ENCODE data around the gene TEX52.

Gene TEX52

DNA sequence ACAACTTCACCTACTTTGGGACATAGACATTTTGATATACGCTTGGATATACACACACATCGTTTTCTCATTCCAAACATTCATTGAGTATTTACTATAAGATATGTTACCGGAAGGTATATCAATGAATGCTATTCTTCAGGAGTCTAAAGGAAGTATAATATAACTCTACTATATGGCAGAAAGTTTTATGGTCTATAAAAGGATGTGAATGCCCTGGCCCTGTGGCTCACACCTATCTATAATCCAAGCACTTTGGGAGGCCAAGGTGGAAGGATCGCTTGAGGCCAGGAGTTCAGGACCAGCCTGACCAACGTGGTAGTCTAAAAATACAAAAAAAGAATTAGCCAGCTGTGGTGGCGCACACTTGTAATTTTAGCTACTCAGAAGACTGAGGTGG, 27.6 kb downstream of the TEX52 start:
- no peak for DNase-seq

DNA sequence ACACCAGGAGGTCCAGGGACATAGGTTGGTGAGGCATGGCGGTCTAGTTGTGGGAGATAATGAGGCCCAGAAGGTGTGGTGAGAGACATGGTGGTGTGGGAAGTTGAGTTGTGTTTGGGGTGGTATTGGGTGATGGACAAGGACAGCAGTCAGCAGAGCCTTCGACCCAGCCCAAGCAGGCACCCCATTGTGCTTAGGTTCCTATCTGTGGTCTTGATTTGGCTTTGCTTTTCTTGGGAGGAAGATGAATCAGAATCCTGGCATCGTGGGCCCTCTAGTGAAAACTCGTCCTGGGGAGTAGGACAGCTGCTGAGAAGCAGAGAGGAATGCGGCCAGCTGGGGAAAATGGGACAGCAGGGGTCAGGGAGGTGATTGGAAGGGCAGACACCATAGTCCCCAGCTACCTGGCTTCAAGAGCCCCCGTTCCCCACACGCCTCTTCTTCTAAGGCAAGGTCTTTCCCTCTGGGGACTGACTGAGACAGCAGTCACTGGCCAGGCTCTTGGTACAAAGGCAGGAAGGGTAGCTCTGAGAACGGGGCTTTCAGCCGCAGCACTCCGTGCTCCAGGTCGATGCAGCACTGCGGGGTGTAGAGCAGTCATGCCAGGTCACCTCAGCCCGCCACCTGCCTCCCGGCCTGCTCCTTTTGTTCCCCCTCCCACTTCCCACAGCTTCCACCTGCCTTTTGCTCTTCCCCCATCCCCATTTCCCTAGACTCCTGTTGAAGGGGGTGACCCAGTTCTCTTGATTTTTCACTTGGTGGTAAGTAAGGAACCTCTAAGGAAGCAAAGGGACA, 29.9 kb downstream of the TEX52 start:
- DNase-seq, result no peak

DNA sequence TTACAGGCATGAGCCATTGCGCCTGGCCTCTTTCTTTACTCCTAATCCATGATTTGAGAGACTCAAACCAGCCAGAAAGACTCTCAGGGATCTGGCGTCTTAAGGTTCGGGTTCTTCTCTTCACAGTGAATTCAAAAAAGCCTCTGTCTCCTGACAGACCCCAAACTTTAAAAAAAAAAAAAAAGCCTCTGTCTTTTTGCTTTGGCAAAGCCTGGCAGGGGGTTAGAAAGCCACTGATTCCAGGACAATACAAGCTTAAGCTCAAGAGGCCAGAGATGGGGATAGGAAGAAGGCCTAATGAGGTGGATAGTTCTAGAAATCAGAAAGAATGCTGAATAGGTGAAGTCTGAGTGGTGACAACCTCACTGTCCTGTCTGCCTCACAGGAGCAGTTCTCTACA, 30.8 kb downstream of the TEX52 start:
- DNase-seq, result no peak

DNA sequence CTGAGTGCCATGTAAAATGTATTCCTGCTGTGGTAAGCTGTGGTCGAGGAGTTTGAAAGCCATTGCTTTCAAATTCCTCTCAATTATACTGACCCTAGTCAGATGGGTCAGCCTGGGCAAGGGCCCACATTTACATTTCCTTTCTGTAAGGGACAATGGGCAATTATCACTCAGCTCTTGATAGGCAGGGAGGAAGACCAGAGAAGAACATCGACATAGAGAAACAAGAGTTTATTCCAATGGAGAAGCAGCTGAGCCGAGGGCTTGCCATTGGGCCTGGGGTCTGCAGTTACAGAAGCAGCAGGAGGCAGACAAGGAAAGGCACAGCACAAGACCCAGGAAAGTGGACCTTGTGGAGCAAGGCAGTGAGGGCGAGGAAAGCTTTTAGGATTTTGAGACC, 31.7 kb downstream of the TEX52 start:
- no peak for DNase-seq

DNA sequence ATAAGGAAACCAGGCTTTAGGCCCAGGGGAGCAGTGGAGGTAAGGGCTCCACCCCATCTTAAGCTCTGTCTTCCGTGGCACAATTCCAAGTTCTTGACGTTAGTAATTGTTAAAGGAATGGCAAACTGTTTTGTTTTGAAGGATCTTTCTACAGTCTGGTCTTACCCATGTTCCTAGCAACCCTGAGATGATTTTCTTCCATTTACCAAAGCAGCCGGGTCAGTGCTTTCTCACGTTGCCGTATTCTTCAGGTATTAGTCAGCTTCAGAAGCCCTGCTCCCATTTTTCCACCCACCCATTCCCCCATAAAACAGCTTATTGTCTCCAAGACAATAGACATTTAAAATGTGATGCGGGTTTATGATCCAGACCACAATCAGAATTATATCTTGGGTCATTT, 32.3 kb downstream of the TEX52 start:
- no peak for DNase-seq

DNA sequence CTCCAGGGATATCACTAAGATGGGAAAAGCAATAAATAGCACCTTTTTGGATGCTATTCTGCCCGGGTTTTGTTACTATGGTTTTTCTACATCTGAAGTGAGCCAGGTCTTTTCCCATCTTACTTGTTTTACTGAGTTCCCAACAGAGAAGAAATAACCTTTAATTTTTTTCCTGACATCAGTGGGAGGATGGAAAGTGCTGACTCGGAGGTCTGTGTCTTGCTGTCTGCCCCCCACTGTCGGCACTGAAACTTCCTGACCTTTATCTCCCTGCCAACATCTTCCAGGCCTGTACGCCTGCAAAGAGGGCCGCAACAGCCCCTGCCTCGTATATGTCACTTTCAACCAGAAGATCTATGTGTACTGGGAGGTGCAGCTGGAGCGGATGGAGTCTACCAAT, 33.4 kb downstream of the TEX52 start:
- no peak for DNase-seq

DNA sequence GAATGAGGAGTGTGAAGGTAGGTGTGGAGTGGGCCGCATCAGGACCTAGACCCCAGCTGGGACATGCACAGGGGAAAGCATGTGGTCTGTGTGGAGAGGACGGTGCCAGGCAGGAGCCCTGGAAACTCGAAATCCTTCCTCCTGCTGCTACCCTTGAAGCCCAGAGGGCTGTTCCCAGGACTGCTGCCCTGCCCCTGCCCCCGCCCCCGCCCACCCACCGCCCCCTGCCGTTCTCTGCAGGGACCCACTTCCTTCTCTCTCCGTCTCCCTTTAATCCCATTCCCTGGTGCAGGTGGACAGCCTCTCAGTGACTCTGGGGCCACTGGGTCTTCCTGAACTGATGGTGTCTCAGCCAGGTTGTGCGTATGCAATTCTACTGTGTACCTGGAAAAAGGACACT, 36.4 kb downstream of the TEX52 start:
- DNase-seq, result no peak

DNA sequence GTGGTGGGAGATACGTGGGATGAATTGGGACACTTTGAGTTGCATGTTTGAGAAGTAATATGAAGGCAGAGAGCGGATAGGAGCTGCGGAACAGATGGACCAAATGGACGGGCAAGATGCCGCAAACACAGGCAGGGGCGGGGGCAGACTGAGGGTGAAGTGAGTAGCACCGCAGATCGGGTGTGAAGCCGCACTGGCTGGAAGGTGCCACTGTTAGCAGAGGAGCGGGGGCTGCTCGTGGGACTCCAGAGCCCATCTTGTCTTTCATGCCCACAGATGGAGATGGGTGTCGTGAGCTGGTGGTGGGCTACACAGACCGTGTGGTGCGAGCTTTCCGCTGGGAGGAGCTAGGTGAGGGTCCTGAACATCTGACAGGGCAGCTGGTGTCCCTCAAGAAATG, 37.0 kb downstream of the TEX52 start:
- no peak for DNase-seq

DNA sequence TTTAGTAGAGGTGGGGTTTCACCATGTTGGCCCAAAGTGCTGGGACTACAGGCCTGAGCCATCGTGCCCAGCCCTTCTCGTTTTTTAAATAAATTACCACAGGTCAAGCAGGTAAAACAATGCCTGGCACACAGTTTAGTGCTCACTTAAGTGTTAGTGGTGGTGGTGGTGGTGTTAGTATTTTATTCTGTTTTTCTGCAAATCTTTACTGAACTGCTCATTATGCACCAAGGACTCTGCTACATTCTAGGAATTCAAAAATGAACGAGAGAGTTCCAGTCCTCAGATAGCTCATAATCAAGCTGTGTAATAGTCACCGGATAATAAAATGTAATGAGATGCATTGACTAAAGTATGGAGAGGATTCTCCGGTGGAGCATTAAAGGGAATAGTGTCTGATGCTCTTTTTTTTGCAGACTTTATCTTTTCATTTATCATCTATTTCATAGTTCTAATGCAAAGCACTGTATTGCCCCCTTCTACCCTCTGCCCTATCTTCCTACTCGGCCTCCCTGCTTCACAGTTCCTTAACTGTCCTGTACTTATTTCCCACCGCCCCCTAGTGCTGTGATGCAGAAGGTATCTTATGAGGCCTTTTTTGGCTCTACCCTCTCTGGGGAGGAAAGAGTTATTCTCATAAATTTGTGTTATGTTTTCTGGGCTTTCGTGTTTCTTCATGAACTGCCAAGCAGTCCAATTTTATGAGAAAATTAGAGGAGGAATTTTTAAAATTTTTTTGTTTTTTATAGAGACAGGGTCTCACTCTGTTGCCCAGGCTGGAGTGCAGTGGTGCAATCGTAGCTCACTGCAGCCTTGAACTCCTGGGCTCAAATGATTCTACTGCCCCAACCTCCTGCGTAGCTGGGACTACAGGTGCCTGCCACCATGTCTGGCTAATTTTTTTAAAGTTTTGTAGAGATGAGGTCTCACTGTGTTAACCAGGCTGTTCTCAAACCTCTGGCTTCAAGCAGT, 43.3 kb downstream of the TEX52 start:
- peak; percentile 46 to 76 for DNase-seq

DNA sequence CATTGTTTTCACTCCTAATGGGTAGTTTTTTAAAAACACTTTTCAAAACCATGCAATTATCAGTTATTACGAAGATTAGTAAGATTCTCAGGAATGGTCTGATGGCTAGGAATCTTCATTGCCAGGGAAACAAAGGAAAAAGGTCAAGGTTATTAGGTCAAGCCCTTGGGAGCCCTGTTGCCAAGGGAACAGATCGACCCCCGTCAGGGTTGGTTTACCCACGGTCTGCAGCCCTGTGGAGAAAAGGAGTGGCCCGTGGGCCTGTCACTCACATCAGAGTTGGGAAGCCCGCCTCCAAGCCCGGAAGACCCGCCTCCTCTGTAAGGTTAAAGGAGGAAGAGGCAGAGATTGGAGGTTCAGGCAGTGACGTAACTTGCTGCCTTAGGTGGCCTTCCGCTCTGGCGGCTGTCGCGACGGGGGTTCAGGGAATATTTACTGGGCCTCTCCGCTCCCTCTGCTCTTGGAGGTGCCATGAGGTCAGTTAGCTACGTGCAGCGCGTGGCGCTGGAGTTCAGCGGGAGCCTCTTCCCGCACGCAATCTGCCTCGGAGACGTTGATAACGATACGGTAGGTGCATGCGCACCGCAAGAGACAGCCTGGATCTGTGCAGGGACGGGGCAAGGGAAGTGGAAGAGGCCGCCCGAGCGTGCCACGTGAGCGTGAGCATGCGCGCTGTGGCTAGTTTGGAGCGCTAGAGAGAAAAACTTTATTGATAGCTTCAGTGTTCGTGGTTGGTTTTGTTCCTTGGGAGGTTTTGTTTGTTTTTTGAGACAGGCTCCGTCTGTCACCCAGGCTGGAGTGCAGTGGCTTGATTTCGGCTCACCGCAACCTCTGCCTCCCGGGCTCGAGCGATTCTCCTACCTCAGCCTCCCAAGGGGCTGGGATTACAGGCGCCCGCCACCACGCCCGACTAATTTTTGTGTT, 44.3 kb downstream of the TEX52 start, which contains the start of gene ITFG2:
Gene ITFG2, plus strand, starts transcription at position 379 of the 924 bp plus-strand sequence. Its CDS starts 93 bp downstream, at position 472.
- DNase-seq, result peak; percentile 99

DNA sequence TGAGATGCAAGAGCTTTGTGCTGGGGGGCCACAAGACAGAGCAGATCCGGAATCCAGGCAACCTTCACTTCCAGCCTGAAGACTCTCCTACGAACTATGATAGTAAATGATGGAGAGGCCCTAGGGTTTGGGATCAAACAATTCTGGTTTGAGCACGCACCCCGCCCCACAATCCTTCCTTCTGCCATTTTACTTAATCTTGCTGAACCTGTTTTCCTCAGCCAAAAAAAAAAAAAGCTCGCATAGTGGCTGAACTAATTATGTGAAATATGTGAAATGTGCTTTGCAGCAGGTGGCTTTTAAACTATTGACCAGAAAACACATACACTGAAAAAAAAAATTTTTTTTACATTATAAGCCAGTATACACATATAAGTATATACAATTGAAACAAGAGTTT, 45.0 kb downstream of the TEX52 start:
- DNase-seq, result no peak

DNA sequence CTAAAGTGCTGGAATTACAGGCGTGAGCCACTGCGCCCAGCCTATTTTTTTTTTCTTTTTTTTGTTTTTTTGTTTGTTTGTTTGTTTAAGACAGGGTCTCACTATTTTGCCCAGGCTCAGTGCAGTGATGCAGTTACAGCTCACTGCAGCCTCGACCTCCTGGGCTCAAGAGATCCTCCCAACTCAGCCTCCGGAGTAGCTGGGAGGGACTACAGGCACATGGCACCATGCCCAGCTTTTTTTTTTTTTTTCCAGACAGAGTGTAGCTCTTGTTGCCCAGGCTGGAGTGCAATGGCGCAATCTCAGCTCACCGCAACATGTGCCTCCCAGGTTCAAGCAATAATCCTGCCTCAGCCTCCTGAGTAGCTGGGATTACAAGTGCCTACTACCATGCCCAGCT, 50.1 kb downstream of the TEX52 start:
- DNase-seq, result no peak

DNA sequence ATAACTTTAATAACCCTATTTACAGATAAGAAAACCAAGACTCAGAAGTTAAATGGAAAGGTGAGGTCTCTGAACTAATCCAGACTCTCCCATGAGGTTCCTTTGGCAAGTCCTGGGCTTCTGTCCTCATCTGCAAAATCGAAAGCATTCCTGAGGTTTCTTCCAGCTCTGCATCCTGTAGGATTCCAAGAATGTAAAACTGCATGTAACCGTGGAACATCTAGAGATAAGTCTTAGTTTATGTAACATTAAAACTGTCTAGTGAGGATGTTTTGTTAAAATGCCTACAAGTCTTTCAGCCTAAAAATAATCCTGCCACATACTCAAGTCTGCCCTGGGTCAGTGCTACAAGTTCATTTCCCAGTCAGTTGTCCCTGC, 51.7 kb downstream of the TEX52 start:
- no peak for DNase-seq

DNA sequence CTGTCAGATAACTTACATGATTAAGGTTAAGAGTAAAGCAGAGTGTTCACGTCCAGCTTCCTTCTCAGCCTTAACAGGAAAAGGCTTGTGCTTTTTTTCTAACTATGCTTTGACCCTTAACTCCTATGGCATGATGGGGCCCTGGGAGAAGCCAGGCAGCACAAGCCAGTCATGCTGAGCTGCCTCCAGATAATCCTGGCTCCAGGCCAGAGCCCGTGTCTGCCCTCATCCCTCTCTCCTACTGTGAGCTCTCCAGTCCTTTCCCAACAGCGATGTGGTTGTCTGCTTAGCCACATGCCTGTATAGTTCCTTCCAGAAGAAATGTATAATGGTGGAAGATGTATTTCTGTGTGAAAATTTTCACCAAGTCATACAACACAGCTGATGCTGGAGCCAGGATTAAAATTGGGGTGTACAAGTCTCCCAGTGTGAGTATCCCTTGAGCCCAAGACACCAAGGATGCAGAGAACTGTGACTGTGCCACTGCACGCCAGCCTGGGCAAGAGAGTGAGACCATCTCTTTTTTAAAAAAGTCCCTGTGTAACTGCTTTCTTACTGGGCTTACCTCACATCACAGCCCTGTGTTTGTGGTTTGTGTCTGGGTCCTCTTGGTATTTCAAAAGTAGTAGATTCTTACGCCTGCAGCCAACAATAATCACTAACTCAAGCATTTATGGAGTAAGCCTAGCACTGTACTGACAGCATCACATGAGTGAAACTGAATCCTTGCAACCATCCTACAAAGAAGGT, 52.3 kb downstream of the TEX52 start:
- DNase-seq, result no peak

DNA sequence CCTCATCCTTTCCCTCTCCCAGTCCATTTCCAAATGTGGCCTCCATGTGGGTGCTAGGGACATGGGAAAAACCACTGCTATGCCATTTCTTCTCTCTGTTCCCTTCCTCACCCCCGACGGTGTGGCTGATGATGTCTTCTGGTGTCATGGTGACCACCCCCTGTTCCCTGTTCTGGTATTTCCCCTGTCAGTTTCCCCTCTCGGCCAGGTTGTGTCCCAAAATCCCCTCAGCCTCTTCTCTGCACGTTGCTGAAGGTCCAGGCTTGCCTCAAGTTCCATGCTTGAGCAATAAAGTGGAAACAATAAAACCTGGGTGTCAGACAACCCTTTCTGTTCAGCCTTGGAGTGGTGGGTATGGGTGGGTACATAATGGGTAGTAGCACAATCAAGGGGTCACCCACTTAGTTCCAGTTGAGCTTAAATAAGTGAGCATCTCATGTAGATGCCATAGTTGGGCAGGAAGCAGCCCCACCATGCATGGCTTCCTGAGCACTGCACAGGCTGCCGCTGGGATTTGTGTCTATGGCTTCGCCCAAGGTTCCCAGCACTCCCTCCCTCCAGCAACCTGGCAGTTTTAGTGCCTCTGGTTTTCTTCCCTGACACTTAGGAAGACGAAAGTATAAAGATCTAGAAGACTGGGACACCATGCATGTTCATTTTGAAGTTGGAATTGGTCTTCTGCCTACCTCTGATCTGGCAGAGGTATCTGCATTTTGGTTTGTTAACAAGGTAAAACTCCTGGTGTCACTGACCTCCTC, 53.0 kb downstream of the TEX52 start:
- no peak for DNase-seq

DNA sequence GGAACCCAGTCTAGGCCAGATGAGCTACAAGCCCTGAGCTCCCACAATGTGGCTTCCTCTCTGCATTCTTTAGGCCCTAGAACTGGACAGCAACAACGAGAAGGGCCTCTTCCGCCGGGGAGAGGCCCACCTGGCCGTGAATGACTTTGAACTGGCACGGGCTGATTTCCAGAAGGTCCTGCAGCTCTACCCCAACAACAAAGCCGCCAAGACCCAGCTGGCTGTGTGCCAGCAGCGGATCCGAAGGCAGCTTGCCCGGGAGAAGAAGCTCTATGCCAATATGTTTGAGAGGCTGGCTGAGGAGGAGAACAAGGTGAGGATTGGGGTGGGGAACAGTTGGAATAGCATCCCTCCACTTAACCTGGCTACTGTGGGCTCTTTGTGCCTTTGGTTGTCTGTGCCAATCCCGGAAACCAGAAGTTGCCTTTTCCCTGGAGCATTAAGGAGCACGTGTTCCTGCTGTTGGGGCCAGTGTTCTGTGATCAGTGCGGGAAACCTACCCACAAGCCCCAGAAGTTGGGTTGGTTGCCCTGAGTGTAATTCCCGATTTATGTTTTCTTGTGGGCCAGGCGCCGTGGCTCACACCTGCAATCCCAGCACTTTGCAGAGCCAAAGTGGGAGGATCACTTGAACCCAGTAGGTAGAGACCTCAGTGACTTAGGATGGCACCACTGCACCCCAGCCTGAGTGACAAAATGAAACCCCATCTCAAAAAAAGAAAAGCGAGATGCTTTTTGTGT, 55.6 kb downstream of the TEX52 start:
- no peak for DNase-seq

DNA sequence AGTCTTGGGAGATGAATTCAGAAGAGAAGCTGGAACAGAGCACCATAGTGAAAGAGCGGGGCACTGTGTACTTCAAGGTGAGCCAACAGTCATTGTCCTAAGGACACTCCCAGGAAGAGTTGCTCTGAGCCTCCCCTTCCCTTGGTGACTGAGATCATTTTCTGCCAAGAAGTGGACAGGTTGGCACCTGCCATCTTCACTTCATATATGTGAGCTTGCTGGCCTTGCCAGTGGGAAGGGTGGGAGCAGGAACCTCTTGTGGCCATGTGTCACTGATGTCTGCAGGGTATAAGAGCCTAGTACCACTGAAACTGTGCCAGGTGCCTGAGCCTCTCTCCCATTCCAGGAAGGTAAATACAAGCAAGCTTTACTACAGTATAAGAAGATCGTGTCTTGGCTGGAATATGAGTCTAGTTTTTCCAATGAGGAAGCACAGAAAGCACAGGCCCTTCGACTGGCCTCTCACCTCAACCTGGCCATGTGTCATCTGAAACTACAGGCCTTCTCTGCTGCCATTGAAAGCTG, 56.7 kb downstream of the TEX52 start:
- DNase-seq, result no peak
